Activated T-cell treated with anti-CD3 and anti-CD28 coated beads, Interleukin-2, amount 50 U/mL, for 4 hours (primary cell): ENCODE data around the gene PLXNB3. TPM values are rescaled to one million over a fixed set of nuclear protein-coding genes. Genes with fewer than 3 reads are reported as not detected.
"Not testable (repeated sequence)": the region's sequence is repeated elsewhere in the genome, so short reads cannot be mapped to it uniquely, and the experiment has no call there.

ENCODE experiments used
- ATAC-seq, 2 donors: fragments of 200-7000 bp; cut with Tn5 transposase; one replicate each; pipeline ENCODE4 v1.10.0; 2021
- DNase-seq: peaks from one replicate; pipeline ENCODE4 v3.0.0-alpha.2; 2020
- H3K27me3 Mint-ChIP-seq: one replicate; pipeline ENCODE4 v1.8.0; 2021; ENCODE audit warnings: low read depth, mixed read lengths
- H3K36me3 Mint-ChIP-seq: one replicate; pipeline ENCODE4 v1.8.0; 2022; ENCODE audit warnings: mixed read lengths; ENCODE audit not compliant: insufficient read depth
- H3K4me1 Mint-ChIP-seq: one replicate; pipeline ENCODE4 v1.8.0; 2021; ENCODE audit warnings: low read depth, mixed read lengths
- H3K4me3 Mint-ChIP-seq: one replicate; pipeline ENCODE4 v1.8.0; 2021; ENCODE audit warnings: mild to moderate bottlenecking, moderate library complexity, mixed read lengths
- H3K9me3 Mint-ChIP-seq: one replicate; pipeline ENCODE4 v1.8.0; 2021; ENCODE audit warnings: mixed read lengths
- total RNA-seq, 3 donors: library from RNA; stranded (reverse); gene quantifications; one replicate each; pipeline ENCODE4 v1.2.1, GENCODE V29; 2021

PLXNB3 gene
- total RNA-seq, 3 donors from 2014 or later = 0.40 to 0.66 (median 0.46) TPM

- Mint-ChIP-seq H3K36me3 (peaks cover 4% of the 10 kb centered on the region), H3K27me3 (peaks cover 3% of the 10 kb centered on the region), H3K4me1 (peaks cover 32% of the 10 kb centered on the region), H3K9me3 (no peaks in the 10 kb centered on the region), H3K4me3 (peak overlapping the region; percentile 56)
- no peak for DNase-seq
- ATAC-seq = peak; percentile 72 to 79
Measured at GRCh38 chrX:153739754-153740486, 24.1 kb upstream of the PLXNB3 start.

- Mint-ChIP-seq H3K36me3 (peaks cover under 1% of the 10 kb centered on the region), H3K9me3 (no peaks in the 10 kb centered on the region), H3K27me3 (peaks cover 3% of the 10 kb centered on the region), H3K4me3 (no peak overlapping the region), H3K4me1 (peaks cover 24% of the 10 kb centered on the region)
- no peak for ATAC-seq
- no peak for DNase-seq
Measured at GRCh38 chrX:153740631-153741222, 23.3 kb upstream of the PLXNB3 start.

- DNase-seq (no peak), ATAC-seq (no peak)
- H3K4me3 Mint-ChIP-seq = no peak overlapping the region
- peaks cover 3% of the 10 kb centered on the region for H3K27me3 Mint-ChIP-seq
- H3K9me3 Mint-ChIP-seq = no peaks in the 10 kb centered on the region
- peaks cover 24% of the 10 kb centered on the region for H3K4me1 Mint-ChIP-seq
- H3K36me3 Mint-ChIP-seq = no peaks in the 10 kb centered on the region
Measured at GRCh38 chrX:153741446-153741845, 22.6 kb upstream of the PLXNB3 start.

GRCh38 chrX:153742111-153742510, 21.9 kb upstream of the PLXNB3 start:
- DNase-seq, ATAC-seq, H3K9me3 Mint-ChIP-seq, H3K36me3 Mint-ChIP-seq, H3K27me3 Mint-ChIP-seq, H3K4me3 Mint-ChIP-seq: not testable (repeated sequence)
- H3K4me1 Mint-ChIP-seq = peaks cover 24% of the 10 kb centered on the region

GRCh38 chrX:153742796-153743467, 21.1 kb upstream of the PLXNB3 start:
- not testable (repeated sequence) for ATAC-seq, DNase-seq, H3K36me3 Mint-ChIP-seq, H3K4me3 Mint-ChIP-seq, H3K9me3 Mint-ChIP-seq, H3K27me3 Mint-ChIP-seq
- peaks cover 24% of the 10 kb centered on the region for H3K4me1 Mint-ChIP-seq

GRCh38 chrX:153743468-153744209, 20.4 kb upstream of the PLXNB3 start:
- H3K4me1 Mint-ChIP-seq = peaks cover 24% of the 10 kb centered on the region

GRCh38 chrX:153744210-153745066, 19.6 kb upstream of the PLXNB3 start:
- H3K27me3 Mint-ChIP-seq = peaks cover 3% of the 10 kb centered on the region
- H3K36me3 Mint-ChIP-seq = no peaks in the 10 kb centered on the region
- ATAC-seq = no peak
- H3K9me3 Mint-ChIP-seq = no peaks in the 10 kb centered on the region
- H3K4me3 Mint-ChIP-seq = peak overlapping the region; percentile 19
- DNase-seq = no peak
- peaks cover 22% of the 10 kb centered on the region for H3K4me1 Mint-ChIP-seq

More at GRCh38 chrX:153743468-153744209, 20.4 kb upstream of the PLXNB3 start:
- H3K4me3 Mint-ChIP-seq, H3K36me3 Mint-ChIP-seq, ATAC-seq, DNase-seq, H3K27me3 Mint-ChIP-seq, H3K9me3 Mint-ChIP-seq: not testable (repeated sequence)

GRCh38 chrX:153745067-153745433, 19.0 kb upstream of the PLXNB3 start:
- not testable (repeated sequence) for H3K4me3 Mint-ChIP-seq, H3K27me3 Mint-ChIP-seq, H3K36me3 Mint-ChIP-seq, H3K9me3 Mint-ChIP-seq, ATAC-seq, DNase-seq
- peaks cover 16% of the 10 kb centered on the region for H3K4me1 Mint-ChIP-seq

GRCh38 chrX:153746359-153746758, 17.7 kb upstream of the PLXNB3 start:
- H3K36me3 Mint-ChIP-seq = no peaks in the 10 kb centered on the region
- ATAC-seq (no peak), DNase-seq (no peak)
- no peak overlapping the region for H3K4me3 Mint-ChIP-seq
- H3K9me3 Mint-ChIP-seq = no peaks in the 10 kb centered on the region
- H3K4me1 Mint-ChIP-seq = peaks cover 6% of the 10 kb centered on the region
- peaks cover 3% of the 10 kb centered on the region for H3K27me3 Mint-ChIP-seq

GRCh38 chrX:153746991-153747390, 17.1 kb upstream of the PLXNB3 start:
- not testable (repeated sequence) for H3K36me3 Mint-ChIP-seq, H3K9me3 Mint-ChIP-seq, H3K4me3 Mint-ChIP-seq

GRCh38 chrX:153749017-153749416, 15.0 kb upstream of the PLXNB3 start:
- not testable (repeated sequence) for H3K27me3 Mint-ChIP-seq, ATAC-seq, H3K4me3 Mint-ChIP-seq, H3K36me3 Mint-ChIP-seq, H3K9me3 Mint-ChIP-seq, DNase-seq, H3K4me1 Mint-ChIP-seq

More at GRCh38 chrX:153746991-153747390, 17.1 kb upstream of the PLXNB3 start:
- ATAC-seq, H3K4me1 Mint-ChIP-seq, DNase-seq, H3K27me3 Mint-ChIP-seq: not testable (repeated sequence)

- Mint-ChIP-seq H3K27me3 (no peaks in the 10 kb centered on the region), H3K4me3 (no peak overlapping the region), H3K36me3 (no peaks in the 10 kb centered on the region), H3K4me1 (no peaks in the 10 kb centered on the region), H3K9me3 (no peaks in the 10 kb centered on the region)
- ATAC-seq = no peak
- DNase-seq = no peak
Measured at GRCh38 chrX:153750127-153750774, 13.8 kb upstream of the PLXNB3 start.

- no peak for ATAC-seq
- no peak for DNase-seq
- no peaks in the 10 kb centered on the region for H3K4me1 Mint-ChIP-seq
- H3K9me3 Mint-ChIP-seq = no peaks in the 10 kb centered on the region
- H3K27me3 Mint-ChIP-seq = no peaks in the 10 kb centered on the region
- no peak overlapping the region for H3K4me3 Mint-ChIP-seq
- no peaks in the 10 kb centered on the region for H3K36me3 Mint-ChIP-seq
Measured at GRCh38 chrX:153755136-153755535, 8.9 kb upstream of the PLXNB3 start.
